NB4 (cell line): Measurements from ENCODE around the gene NSMCE1.

Experiments used
- MYC ChIP-seq: IDR thresholded peaks from 2 replicates; pipeline ENCODE4 v1.6.1; 2011; ENCODE audit warnings: low read depth, low read length
- TF ChIP-seq, protein P1 (sequence below): IDR thresholded peaks from one replicate; pipeline ENCODE4 v1.5.1; 2012; ENCODE audit warnings: low read depth, low read length

DNA sequence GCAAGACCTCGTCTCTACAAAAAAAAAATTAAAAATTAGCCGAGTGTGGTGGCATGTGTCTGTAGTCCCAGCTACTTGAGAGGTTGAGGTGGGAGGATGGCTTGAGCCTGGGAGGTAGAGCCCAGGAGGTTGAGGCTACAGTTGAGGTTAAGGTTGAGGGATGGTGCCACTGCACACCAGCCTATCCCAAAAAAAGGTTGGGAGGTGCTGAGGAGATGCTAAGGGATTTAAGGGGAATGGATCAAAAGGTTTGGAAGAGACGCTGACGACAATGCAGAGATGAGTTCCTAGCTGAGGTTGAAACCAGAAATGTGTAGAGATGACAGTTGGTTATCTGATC lies 4.7 kb upstream of the NSMCE1 start:
- no peak for TF ChIP-seq MYC
- TF ChIP-seq, protein P1, sequence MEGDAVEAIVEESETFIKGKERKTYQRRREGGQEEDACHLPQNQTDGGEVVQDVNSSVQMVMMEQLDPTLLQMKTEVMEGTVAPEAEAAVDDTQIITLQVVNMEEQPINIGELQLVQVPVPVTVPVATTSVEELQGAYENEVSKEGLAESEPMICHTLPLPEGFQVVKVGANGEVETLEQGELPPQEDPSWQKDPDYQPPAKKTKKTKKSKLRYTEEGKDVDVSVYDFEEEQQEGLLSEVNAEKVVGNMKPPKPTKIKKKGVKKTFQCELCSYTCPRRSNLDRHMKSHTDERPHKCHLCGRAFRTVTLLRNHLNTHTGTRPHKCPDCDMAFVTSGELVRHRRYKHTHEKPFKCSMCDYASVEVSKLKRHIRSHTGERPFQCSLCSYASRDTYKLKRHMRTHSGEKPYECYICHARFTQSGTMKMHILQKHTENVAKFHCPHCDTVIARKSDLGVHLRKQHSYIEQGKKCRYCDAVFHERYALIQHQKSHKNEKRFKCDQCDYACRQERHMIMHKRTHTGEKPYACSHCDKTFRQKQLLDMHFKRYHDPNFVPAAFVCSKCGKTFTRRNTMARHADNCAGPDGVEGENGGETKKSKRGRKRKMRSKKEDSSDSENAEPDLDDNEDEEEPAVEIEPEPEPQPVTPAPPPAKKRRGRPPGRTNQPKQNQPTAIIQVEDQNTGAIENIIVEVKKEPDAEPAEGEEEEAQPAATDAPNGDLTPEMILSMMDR: no peak
